ENCODE results near the gene RPAIN. TPM values are rescaled to one million over a fixed set of nuclear protein-coding genes. Genes with fewer than 3 reads are reported as not detected.

Gene RPAIN
- total and polyA plus RNA-seq, 10 of the 15 experiments (the other 5 are each of a cell fraction or from before 2014, with no cell fraction given): 45.8 to 109 (median 70.5) TPM

DNA sequence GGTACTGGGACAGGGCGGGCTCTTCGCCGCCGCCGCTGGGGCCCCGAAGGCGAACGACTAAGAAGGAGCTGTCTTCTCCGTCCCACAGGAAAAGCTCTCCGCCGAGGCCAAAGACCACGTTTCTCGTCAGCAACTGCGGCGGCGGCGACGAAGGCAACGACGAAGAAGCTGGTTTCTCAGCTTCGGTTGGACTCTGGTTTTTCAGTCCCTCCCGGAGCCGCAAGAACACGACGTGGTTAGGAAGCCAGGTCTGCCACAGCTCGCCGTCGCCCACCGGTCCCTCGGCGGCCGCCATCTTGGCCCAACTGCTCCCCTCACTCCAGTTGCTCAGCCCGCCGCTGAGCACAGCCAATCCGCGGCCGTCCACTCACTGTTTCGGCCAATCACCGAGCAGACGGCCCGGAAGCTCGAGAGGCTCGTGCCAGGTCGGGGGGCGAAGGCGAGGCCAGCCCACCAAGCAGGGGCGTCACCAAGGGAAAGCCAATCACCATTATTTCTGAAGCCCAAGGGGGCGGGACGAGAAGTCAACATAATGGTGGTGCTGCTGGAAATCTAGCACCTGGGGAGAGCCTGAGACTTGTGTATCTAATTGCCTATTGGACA lies 525 bp upstream of the RPAIN start, which contains the start of gene NUP88 (continued):
- TF ChIP-seq IRF3 (IDR thresholded peaks at IDR 0.05): peak; percentile 77; the same call in 1 of the 2 replicates

GRCh38 chr17:5422505-5422904 lies 2.5 kb downstream of the RPAIN start:
- no peaks in the 10 kb centered on the region; the same call in 1 of the 2 replicates for H4K20me1 ChIP-seq (ENCODE audit: control insufficient read depth, insufficient read depth)
- H3K27ac ChIP-seq (ENCODE audit: control insufficient read depth, insufficient read depth): no peak overlapping the region
- no peaks in the 10 kb centered on the region for H3K9me3 ChIP-seq (replicated peaks; ENCODE audit: control insufficient read depth, insufficient read depth, low read length)
- no TSS peak for BruUV-seq (replicated peaks)
- ChIA-PET CTCF (interaction anchor here (1.2 kb wide), 1 partner anchor 17 kb away, joined by 4 read pairs; no protein-coding TSS in a partner anchor), RAD21 (ENCODE audit: unreplicated experiment) (no interaction called here), POLR2A (no interaction called here), SMC1A (ENCODE audit: uncharacterized antibody, unreplicated experiment) (interaction anchor here (1.5 kb wide), 1 partner anchor 17 kb away, joined by 5 read pairs; the partner anchor contains the start of gene C1QBP)
- H3K4me2 ChIP-seq (ENCODE audit: control insufficient read depth, insufficient read depth): peak overlapping the region; percentile 3; the same call in 1 of the 2 replicates
- H3K4me3 ChIP-seq: no peak overlapping the region
- H2AFZ ChIP-seq (ENCODE audit: control insufficient read depth, low read depth, low read length): no peak overlapping the region
- DNase-seq (ENCODE audit: low read depth, low spot score): no peak
- no peak for FAIRE-seq
- peaks cover 4 to 22% of the 10 kb centered on the region in 2 experiments for H3K36me3 ChIP-seq (ENCODE audit: control insufficient read depth in 2 of 2, insufficient read depth in 2 of 2, low read length in 1 of 2)
- WGBS (ENCODE audit: insufficient coverage, insufficient replicate concordance, low lambda C conversion rate, missing lambda C conversion rate): 100% methylated on average over 2 of the region's 2 CpGs
- H3K9ac ChIP-seq (ENCODE audit: control insufficient read depth, insufficient read depth, low read length): no peak overlapping the region
- peaks cover 47% of the 10 kb centered on the region for H3K79me2 ChIP-seq (ENCODE audit: control insufficient read depth, insufficient read depth, low read length)
- ATAC-seq: no peak
- intact Hi-C loops (cut with micrococcal nuclease; ENCODE audit: unreplicated experiment) (no loop called here), in situ Hi-C loops (cut with MboI) (no loop called here)
- peaks cover 5% of the 10 kb centered on the region for H3K4me1 ChIP-seq (ENCODE audit: control insufficient read depth, insufficient read depth, low read length)
- H3K27me3 ChIP-seq (replicated peaks in 1 of 2; ENCODE audit: control insufficient read depth in 2 of 2, insufficient read depth in 2 of 2, low read length in 1 of 2): no peaks in the 10 kb centered on the region
- TF ChIP-seq ZBTB40 (IDR thresholded peaks at IDR 0.05; ENCODE audit: borderline replicate concordance) (no peak), STAT1 (conservative IDR thresholded peaks at IDR 0.05) (no peak), IRF4 (IDR thresholded peaks at IDR 0.05; ENCODE audit: low read depth, low read length) (no peak), ZNF622 (IDR thresholded peaks at IDR 0.05) (no peak), RAD51 (IDR thresholded peaks at IDR 0.05) (no peak)
